ENCODE data around the gene ANXA4.
A peak's percentile ranks its signal among the peaks of the same experiment; 100 is the strongest.
"Not testable (repeated sequence)": the region's sequence is repeated elsewhere in the genome, so short reads cannot be mapped to it uniquely, and the experiment has no call there.

The ANXA4 gene

GRCh38 chr2:69830906-69831241, 88.9 kb downstream of the ANXA4 start:
- H3K27me3 ChIP-seq (replicated peaks in 2 of 5; ENCODE audit: control insufficient read depth in 4 of 5, insufficient read depth in 5 of 5, low read length in 4 of 5); H3K27ac ChIP-seq (ENCODE audit: insufficient read depth in 1 of 2, low read depth in 1 of 2, low read length in 2 of 2, poor library complexity in 1 of 2, severe bottlenecking in 2 of 2); H3K36me3 ChIP-seq (ENCODE audit: control insufficient read depth in 4 of 4, insufficient read depth in 4 of 4, low read length in 3 of 4); POLR2A ChIA-PET; H3K9me3 ChIP-seq (ENCODE audit: control extremely low read depth in 1 of 5, control insufficient read depth in 4 of 5, insufficient read depth in 2 of 5, low read depth in 1 of 5, low read length in 4 of 5); DNase-seq: not testable (repeated sequence)
- WGBS (ENCODE audit: insufficient coverage), result 93% methylated on average over 10 of the region's 13 CpGs
- Histone ChIP-seq H3K4me3 (ENCODE audit: control insufficient read depth in 1 of 7, extremely low read depth in 1 of 7, insufficient read depth in 4 of 7, low read depth in 2 of 7, low read length in 6 of 7) (peak overlapping the region in 5 of 7 experiments; percentile 83 to 97 (median 91)), H3K4me1 (ENCODE audit: control extremely low read depth in 1 of 4, control insufficient read depth in 4 of 4, insufficient read depth in 4 of 4, low read length in 3 of 4) (peaks cover 8 to 33% (median 26%) of the 10 kb centered on the region in 4 experiments)
- CTCF ChIA-PET, result interaction anchor here (0.7 to 1.3 kb wide), 3 partner anchors 81 to 117 kb away, joined by 4 to 5 read pairs (median 4); no protein-coding TSS in a partner anchor

GRCh38 chr2:69831354-69831905, 89.5 kb downstream of the ANXA4 start:
- 96% methylated on average over 5 of the region's 6 CpGs for WGBS (ENCODE audit: insufficient coverage)
- Histone ChIP-seq H3K4me3 (ENCODE audit: control insufficient read depth in 1 of 7, extremely low read depth in 1 of 7, insufficient read depth in 4 of 7, low read depth in 2 of 7, low read length in 6 of 7) (peak overlapping the region in 3 of 7 experiments; percentile 8 to 92 (median 91)), H3K27me3 (replicated peaks in 2 of 5; ENCODE audit: control insufficient read depth in 4 of 5, insufficient read depth in 5 of 5, low read length in 4 of 5) (no peaks in the 10 kb centered on the region), H3K4me1 (ENCODE audit: control extremely low read depth in 1 of 4, control insufficient read depth in 4 of 4, insufficient read depth in 4 of 4, low read length in 3 of 4) (peaks cover 8 to 33% (median 26%) of the 10 kb centered on the region in 4 experiments), H3K27ac (ENCODE audit: insufficient read depth in 1 of 2, low read depth in 1 of 2, low read length in 2 of 2, poor library complexity in 1 of 2, severe bottlenecking in 2 of 2) (no peak overlapping the region), H3K36me3 (ENCODE audit: control insufficient read depth in 4 of 4, insufficient read depth in 4 of 4, low read length in 3 of 4) (peaks cover 0 to 13% (median 6%) of the 10 kb centered on the region in 4 experiments), H3K9me3 (ENCODE audit: control extremely low read depth in 1 of 5, control insufficient read depth in 4 of 5, insufficient read depth in 2 of 5, low read depth in 1 of 5, low read length in 4 of 5) (no peaks in the 10 kb centered on the region)
- DNase-seq, result peak in 2 of 3 donors; percentile 18 to 35
- ChIA-PET CTCF (interaction anchor here (1.2 to 1.3 kb wide), 2 partner anchors 80 to 106 kb away, joined by 4 to 5 read pairs; no protein-coding TSS in a partner anchor), POLR2A (no interaction called here)

DNA sequence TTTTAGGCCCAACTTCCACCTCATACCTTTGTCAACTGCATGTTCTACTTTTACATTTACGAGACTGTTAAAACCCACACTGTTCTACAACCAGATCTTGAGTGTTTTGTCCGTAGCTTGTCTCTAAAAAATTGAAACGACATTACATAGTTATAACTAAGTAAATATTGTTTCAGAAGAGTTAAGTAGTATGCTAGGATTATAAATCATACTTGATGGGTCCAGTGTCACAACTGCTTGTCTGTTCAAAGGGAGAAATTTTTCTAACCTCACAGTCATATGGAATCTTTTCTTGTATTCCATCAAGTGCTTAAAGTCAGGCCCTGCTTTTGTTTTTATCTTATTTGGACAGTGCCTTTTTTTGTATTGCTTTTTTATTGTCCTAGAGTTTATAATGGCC, 91.8 kb downstream of the ANXA4 start:
- no CpG with 5 or more reads among the region's 3 CpGs for WGBS (ENCODE audit: insufficient coverage)
- H3K36me3 ChIP-seq (ENCODE audit: control insufficient read depth in 4 of 4, insufficient read depth in 4 of 4, low read length in 3 of 4), result peaks cover 2 to 17% (median 9%) of the 10 kb centered on the region in 4 experiments
- POLR2A ChIA-PET, result no interaction called here
- H3K27ac ChIP-seq (ENCODE audit: insufficient read depth in 1 of 2, low read depth in 1 of 2, low read length in 2 of 2, poor library complexity in 1 of 2, severe bottlenecking in 2 of 2), result peak overlapping the region in 1 of 2 experiments; percentile 27
- no peaks in the 10 kb centered on the region for H3K9me3 ChIP-seq (ENCODE audit: control extremely low read depth in 1 of 5, control insufficient read depth in 4 of 5, insufficient read depth in 2 of 5, low read depth in 1 of 5, low read length in 4 of 5)
- DNase-seq, result no peak
- CTCF ChIA-PET, result interaction anchor here (1.5 kb wide), 1 partner anchor 109 kb away, joined by 7 read pairs; no protein-coding TSS in a partner anchor
- no peak overlapping the region for H3K4me3 ChIP-seq (ENCODE audit: control insufficient read depth in 1 of 7, extremely low read depth in 1 of 7, insufficient read depth in 4 of 7, low read depth in 2 of 7, low read length in 6 of 7)
- peaks cover 5 to 31% (median 25%) of the 10 kb centered on the region in 4 experiments for H3K4me1 ChIP-seq (ENCODE audit: control extremely low read depth in 1 of 4, control insufficient read depth in 4 of 4, insufficient read depth in 4 of 4, low read length in 3 of 4)
- no peaks in the 10 kb centered on the region for H3K27me3 ChIP-seq (replicated peaks in 2 of 5; ENCODE audit: control insufficient read depth in 4 of 5, insufficient read depth in 5 of 5, low read length in 4 of 5)

DNA sequence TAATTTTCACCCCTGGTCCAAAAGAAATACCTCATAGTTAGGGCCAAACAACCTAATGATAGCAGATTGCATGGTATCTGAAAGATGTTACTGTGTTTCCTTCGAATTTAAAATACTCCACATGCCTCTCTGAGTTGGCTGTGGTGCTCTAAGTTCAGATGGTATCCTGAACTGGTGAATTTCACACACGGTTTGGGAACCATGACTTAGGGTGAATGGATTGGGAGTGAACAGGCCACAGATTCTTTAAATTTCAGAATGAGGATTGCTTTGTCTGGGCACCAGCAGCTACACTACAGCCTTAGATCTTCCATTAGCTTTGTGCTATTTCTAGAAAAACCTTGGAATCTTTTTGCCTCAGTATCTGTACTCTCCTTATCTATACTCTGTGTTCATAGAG, 93.7 kb downstream of the ANXA4 start:
- POLR2A ChIA-PET, result no interaction called here
- WGBS (ENCODE audit: insufficient coverage), result 89% methylated on average over 1 of the region's 2 CpGs
- Histone ChIP-seq H3K4me3 (ENCODE audit: control insufficient read depth in 1 of 7, extremely low read depth in 1 of 7, insufficient read depth in 4 of 7, low read depth in 2 of 7, low read length in 6 of 7) (no peak overlapping the region), H3K9me3 (ENCODE audit: control extremely low read depth in 1 of 5, control insufficient read depth in 4 of 5, insufficient read depth in 2 of 5, low read depth in 1 of 5, low read length in 4 of 5) (no peaks in the 10 kb centered on the region), H3K27me3 (replicated peaks in 2 of 5; ENCODE audit: control insufficient read depth in 4 of 5, insufficient read depth in 5 of 5, low read length in 4 of 5) (no peaks in the 10 kb centered on the region), H3K36me3 (ENCODE audit: control insufficient read depth in 4 of 4, insufficient read depth in 4 of 4, low read length in 3 of 4) (peaks cover 3 to 27% (median 17%) of the 10 kb centered on the region in 4 experiments), H3K4me1 (ENCODE audit: control extremely low read depth in 1 of 4, control insufficient read depth in 4 of 4, insufficient read depth in 4 of 4, low read length in 3 of 4) (peaks cover 2 to 22% (median 18%) of the 10 kb centered on the region in 4 experiments), H3K27ac (ENCODE audit: insufficient read depth in 1 of 2, low read depth in 1 of 2, low read length in 2 of 2, poor library complexity in 1 of 2, severe bottlenecking in 2 of 2) (no peak overlapping the region)
- no peak for DNase-seq
- CTCF ChIA-PET, result interaction anchor here (1.2 kb wide), 1 partner anchor 111 kb away, joined by 3 read pairs; no protein-coding TSS in a partner anchor

GRCh38 chr2:69836316-69836715, 94.4 kb downstream of the ANXA4 start:
- Histone ChIP-seq H3K4me1 (ENCODE audit: control extremely low read depth in 1 of 4, control insufficient read depth in 4 of 4, insufficient read depth in 4 of 4, low read length in 3 of 4) (peaks cover 2 to 16% (median 12%) of the 10 kb centered on the region in 4 experiments), H3K9me3 (ENCODE audit: control extremely low read depth in 1 of 5, control insufficient read depth in 4 of 5, insufficient read depth in 2 of 5, low read depth in 1 of 5, low read length in 4 of 5) (no peaks in the 10 kb centered on the region), H3K4me3 (ENCODE audit: control insufficient read depth in 1 of 7, extremely low read depth in 1 of 7, insufficient read depth in 4 of 7, low read depth in 2 of 7, low read length in 6 of 7) (no peak overlapping the region), H3K27ac (ENCODE audit: insufficient read depth in 1 of 2, low read depth in 1 of 2, low read length in 2 of 2, poor library complexity in 1 of 2, severe bottlenecking in 2 of 2) (no peak overlapping the region), H3K27me3 (replicated peaks in 2 of 5; ENCODE audit: control insufficient read depth in 4 of 5, insufficient read depth in 5 of 5, low read length in 4 of 5) (no peaks in the 10 kb centered on the region), H3K36me3 (ENCODE audit: control insufficient read depth in 4 of 4, insufficient read depth in 4 of 4, low read length in 3 of 4) (peaks cover 3 to 33% (median 19%) of the 10 kb centered on the region in 4 experiments)
- CTCF ChIA-PET, result interaction anchor here (1.2 kb wide), 2 partner anchors 112 to 113 kb away, joined by 3 read pairs; no protein-coding TSS in a partner anchor
- POLR2A ChIA-PET, result no interaction called here
- 100% methylated on average over 2 of the region's 5 CpGs for WGBS (ENCODE audit: insufficient coverage)
- no peak for DNase-seq

GRCh38 chr2:69837533-69837932, 95.6 kb downstream of the ANXA4 start:
- peak in 1 of 3 donors; percentile 45 for DNase-seq
- POLR2A ChIA-PET, result no interaction called here
- Histone ChIP-seq H3K4me3 (ENCODE audit: control insufficient read depth in 1 of 7, extremely low read depth in 1 of 7, insufficient read depth in 4 of 7, low read depth in 2 of 7, low read length in 6 of 7) (no peak overlapping the region), H3K9me3 (ENCODE audit: control extremely low read depth in 1 of 5, control insufficient read depth in 4 of 5, insufficient read depth in 2 of 5, low read depth in 1 of 5, low read length in 4 of 5) (no peaks in the 10 kb centered on the region), H3K27me3 (replicated peaks in 2 of 5; ENCODE audit: control insufficient read depth in 4 of 5, insufficient read depth in 5 of 5, low read length in 4 of 5) (no peaks in the 10 kb centered on the region), H3K4me1 (ENCODE audit: control extremely low read depth in 1 of 4, control insufficient read depth in 4 of 4, insufficient read depth in 4 of 4, low read length in 3 of 4) (peaks cover 0 to 4% (median 3%) of the 10 kb centered on the region in 4 experiments), H3K36me3 (ENCODE audit: control insufficient read depth in 4 of 4, insufficient read depth in 4 of 4, low read length in 3 of 4) (peaks cover 8 to 40% (median 22%) of the 10 kb centered on the region in 4 experiments), H3K27ac (ENCODE audit: insufficient read depth in 1 of 2, low read depth in 1 of 2, low read length in 2 of 2, poor library complexity in 1 of 2, severe bottlenecking in 2 of 2) (no peak overlapping the region)
- no CpG with 5 or more reads among the region's 2 CpGs for WGBS (ENCODE audit: insufficient coverage)
- CTCF ChIA-PET, result interaction anchor here (1.2 kb wide), 1 partner anchor 114 kb away, joined by 3 read pairs; no protein-coding TSS in a partner anchor

- Histone ChIP-seq H3K9me3 (ENCODE audit: control extremely low read depth in 1 of 5, control insufficient read depth in 4 of 5, insufficient read depth in 2 of 5, low read depth in 1 of 5, low read length in 4 of 5) (no peaks in the 10 kb centered on the region), H3K4me1 (ENCODE audit: control extremely low read depth in 1 of 4, control insufficient read depth in 4 of 4, insufficient read depth in 4 of 4, low read length in 3 of 4) (no peaks in the 10 kb centered on the region), H3K4me3 (ENCODE audit: control insufficient read depth in 1 of 7, extremely low read depth in 1 of 7, insufficient read depth in 4 of 7, low read depth in 2 of 7, low read length in 6 of 7) (no peak overlapping the region), H3K36me3 (ENCODE audit: control insufficient read depth in 4 of 4, insufficient read depth in 4 of 4, low read length in 3 of 4) (peaks cover 17 to 70% (median 37%) of the 10 kb centered on the region in 4 experiments), H3K27ac (ENCODE audit: insufficient read depth in 1 of 2, low read depth in 1 of 2, low read length in 2 of 2, poor library complexity in 1 of 2, severe bottlenecking in 2 of 2) (no peak overlapping the region), H3K27me3 (replicated peaks in 2 of 5; ENCODE audit: control insufficient read depth in 4 of 5, insufficient read depth in 5 of 5, low read length in 4 of 5) (no peaks in the 10 kb centered on the region)
- POLR2A ChIA-PET, result no interaction called here
- no peak for DNase-seq
- CTCF ChIA-PET, result no interaction called here
Measured at GRCh38 chr2:69843993-69844392, 102.1 kb downstream of the ANXA4 start.

Data from common myeloid progenitor, CD34-positive (primary cell).